HEK293 (cell line): ENCODE data around the gene SAMD14.

Source experiments
- CTCF ChIA-PET: fragments of 350-600 bp; formaldehyde crosslinking; extraction: SDS; loops from one replicate; lab custom pipeline; 2021; ENCODE audit warnings: antibody characterized with exemption; lab: Yijun Ruan, JAX
- POLR2A ChIA-PET: fragments of 300-600 bp; formaldehyde crosslinking; extraction: SDS; loops from one replicate; lab custom pipeline; 2020; ENCODE audit warnings: antibody characterized with exemption, inconsistent platforms; lab: Yijun Ruan, JAX
- H3K27ac ChIP-seq: fragments of 200-500 bp; sonication (Bioruptor generic); 2 replicates; pipeline ENCODE4 v1.5.1; 2014; ENCODE audit warnings: low read depth, low read length, control low read depth, inconsistent platforms; ENCODE audit errors: extremely low read depth
- H3K36me3 ChIP-seq, 2 experiments: fragments of 200-500 bp in 1 of 2; sonication (Bioruptor generic) in 1 of 2; 1 replicate in 1 of 2; 2 replicates in 1 of 2; pipeline ENCODE4 v1.5.1; 2014 to 2017; ENCODE audit warnings: inconsistent platforms in 2 of 2, low read length in 2 of 2; ENCODE audit not compliant: control insufficient read depth in 2 of 2, insufficient read depth in 1 of 2
- H3K4me1 ChIP-seq: fragments of 200-500 bp; sonication (Bioruptor generic); 2 replicates; pipeline ENCODE4 v1.5.1; 2014; ENCODE audit warnings: mild to moderate bottlenecking, low read length, inconsistent platforms; ENCODE audit not compliant: control insufficient read depth, insufficient read depth
- H3K4me3 ChIP-seq: 2 replicates; pipeline ENCODE4 v1.5.1; 2011; ENCODE audit warnings: low read depth, mild to moderate bottlenecking, control low read depth, low read length, moderate library complexity
- H3K9me3 ChIP-seq: fragments of 200-500 bp; sonication (Bioruptor generic); 2 replicates; pipeline ENCODE4 v1.5.1; 2014; ENCODE audit warnings: low read depth, low read length, inconsistent platforms; ENCODE audit not compliant: control insufficient read depth, insufficient read depth
- AEBP2 ChIP-seq: fragments of 450-650 bp; formaldehyde crosslinking; IDR thresholded peaks from 2 replicates; pipeline ENCODE4 v1.5.1; 2016; ENCODE audit warnings: missing biosample characterization, missing genetic modification characterization, borderline replicate concordance
- BCL11A ChIP-seq: fragments of 450-650 bp; formaldehyde crosslinking; IDR thresholded peaks from 2 replicates; pipeline ENCODE4 v1.5.1; 2016; ENCODE audit warnings: low read depth, missing biosample characterization, missing genetic modification characterization
- GFI1B ChIP-seq: fragments of 450-650 bp; formaldehyde crosslinking; IDR thresholded peaks from 2 replicates; pipeline ENCODE4 v1.5.1; 2016; ENCODE audit warnings: missing biosample characterization, missing genetic modification characterization
- GLIS2 ChIP-seq: fragments of 450-650 bp; formaldehyde crosslinking; IDR thresholded peaks from 2 replicates; pipeline ENCODE4 v1.5.1; 2016; ENCODE audit warnings: missing biosample characterization, missing genetic modification characterization
- HOXA7 ChIP-seq: sonication (generic); formaldehyde crosslinking; IDR thresholded peaks from 2 replicates; pipeline ENCODE4 v1.8.1; 2022; ENCODE audit warnings: missing genetic modification reagents, borderline replicate concordance
- HOXD13 ChIP-seq: sonication (generic); formaldehyde crosslinking; IDR thresholded peaks from 2 replicates; pipeline ENCODE4 v1.8.0; 2022; ENCODE audit warnings: missing genetic modification reagents, borderline replicate concordance
- IKZF3 ChIP-seq: fragments of 450-650 bp; IDR thresholded peaks from 2 replicates; pipeline ENCODE4 v1.5.0; 2018; ENCODE audit warnings: missing biosample characterization, mild to moderate bottlenecking, missing genetic modification characterization, moderate library complexity
- KLF16 ChIP-seq: fragments of 450-650 bp; formaldehyde crosslinking; IDR thresholded peaks from 2 replicates; pipeline ENCODE4 v1.5.1; 2017; ENCODE audit warnings: missing biosample characterization, missing genetic modification characterization
- KLF8 ChIP-seq: fragments of 450-650 bp; formaldehyde crosslinking; IDR thresholded peaks from 2 replicates; pipeline ENCODE4 v1.5.1; 2016; ENCODE audit warnings: missing biosample characterization, missing genetic modification characterization
- MYNN ChIP-seq: fragments of 450-650 bp; formaldehyde crosslinking; IDR thresholded peaks from 2 replicates; pipeline ENCODE4 v1.5.1; 2016; ENCODE audit warnings: missing biosample characterization, missing genetic modification characterization, borderline replicate concordance
- MZF1 ChIP-seq: fragments of 450-650 bp; formaldehyde crosslinking; IDR thresholded peaks from 2 replicates; pipeline ENCODE4 v1.5.1; 2017; ENCODE audit warnings: missing biosample characterization, missing genetic modification characterization, borderline replicate concordance
- REPIN1 ChIP-seq: fragments of 450-650 bp; formaldehyde crosslinking; IDR thresholded peaks from 2 replicates; pipeline ENCODE4 v1.5.1; 2017; ENCODE audit warnings: missing biosample characterization, missing genetic modification characterization, low read depth
- SP2 ChIP-seq: fragments of 450-650 bp; formaldehyde crosslinking; IDR thresholded peaks from 2 replicates; pipeline ENCODE4 v1.5.1; 2016; ENCODE audit warnings: missing biosample characterization, missing genetic modification characterization
- WT1 ChIP-seq: fragments of 450-650 bp; formaldehyde crosslinking; IDR thresholded peaks from 2 replicates; pipeline ENCODE4 v1.5.1; 2016; ENCODE audit warnings: missing biosample characterization, missing genetic modification characterization
- YY1 ChIP-seq: fragments of 450-650 bp; formaldehyde crosslinking; IDR thresholded peaks from 2 replicates; pipeline ENCODE4 v1.5.1; 2018; ENCODE audit warnings: missing biosample characterization, missing genetic modification characterization
- ZIC2 ChIP-seq: fragments of 450-650 bp; formaldehyde crosslinking; IDR thresholded peaks from 2 replicates; pipeline ENCODE4 v1.5.1; 2016; ENCODE audit warnings: missing biosample characterization, missing genetic modification characterization
- ZNF148 ChIP-seq: fragments of 450-650 bp; formaldehyde crosslinking; IDR thresholded peaks from 2 replicates; pipeline ENCODE4 v1.5.0; 2017; ENCODE audit warnings: missing biosample characterization, missing genetic modification characterization, borderline replicate concordance
- ZNF169 ChIP-seq: fragments of 450-650 bp; formaldehyde crosslinking; IDR thresholded peaks from 2 replicates; pipeline ENCODE4 v1.5.1; 2016; ENCODE audit warnings: missing biosample characterization, missing genetic modification characterization
- ZNF174 ChIP-seq: fragments of 450-650 bp; formaldehyde crosslinking; IDR thresholded peaks from 2 replicates; pipeline ENCODE4 v1.5.0; 2017; ENCODE audit warnings: missing biosample characterization, mild to moderate bottlenecking, missing genetic modification characterization
- ZNF24 ChIP-seq: fragments of 450-650 bp; formaldehyde crosslinking; IDR thresholded peaks from 2 replicates; pipeline ENCODE4 v1.5.1; 2016; ENCODE audit warnings: missing biosample characterization, missing genetic modification characterization
- ZNF274 ChIP-seq, 2 experiments: fragments of 200-500 bp in 1 of 2; fragments of 450-650 bp in 1 of 2; sonication (Bioruptor generic) in 1 of 2; formaldehyde crosslinking in 1 of 2; IDR thresholded peaks; 2 replicates each; pipeline versions ENCODE4 v1.5.1 to v1.6.1; 2014 to 2016; ENCODE audit warnings: borderline replicate concordance in 1 of 2, inconsistent platforms in 1 of 2, low read length in 1 of 2, missing biosample characterization in 1 of 2, missing genetic modification characterization in 1 of 2
- ZNF311 ChIP-seq: fragments of 450-650 bp; formaldehyde crosslinking; IDR thresholded peaks from 2 replicates; pipeline ENCODE4 v1.5.1; 2017; ENCODE audit warnings: missing biosample characterization, missing genetic modification characterization, borderline replicate concordance
- ZNF37A ChIP-seq: fragments of 450-650 bp; IDR thresholded peaks from 2 replicates; pipeline ENCODE4 v1.5.1; 2018; ENCODE audit warnings: missing biosample characterization, missing genetic modification characterization
- ZNF423 ChIP-seq: fragments of 450-650 bp; formaldehyde crosslinking; IDR thresholded peaks from 2 replicates; pipeline ENCODE4 v1.5.1; 2016; ENCODE audit warnings: missing biosample characterization, missing genetic modification characterization
- ZNF426 ChIP-seq: fragments of 450-650 bp; formaldehyde crosslinking; IDR thresholded peaks from 2 replicates; pipeline ENCODE4 v1.5.1; 2017; ENCODE audit warnings: missing biosample characterization, missing genetic modification characterization, mild to moderate bottlenecking, inconsistent platforms, moderate library complexity
- ZNF521 ChIP-seq: fragments of 450-650 bp; formaldehyde crosslinking; IDR thresholded peaks from 2 replicates; pipeline ENCODE4 v1.5.1; 2017; ENCODE audit warnings: missing biosample characterization, mild to moderate bottlenecking, missing genetic modification characterization
- ZNF549 ChIP-seq: fragments of 450-650 bp; IDR thresholded peaks from 2 replicates; pipeline ENCODE4 v1.5.1; 2018; ENCODE audit warnings: missing biosample characterization, missing genetic modification characterization, mild to moderate bottlenecking, inconsistent platforms, moderate library complexity
- ZNF600 ChIP-seq: fragments of 450-650 bp; formaldehyde crosslinking; IDR thresholded peaks from 2 replicates; pipeline ENCODE4 v1.5.1; 2016; ENCODE audit warnings: missing biosample characterization, missing genetic modification characterization
- ZNF626 ChIP-seq: fragments of 450-650 bp; sonication (Bioruptor Pico); formaldehyde crosslinking; IDR thresholded peaks from 2 replicates; pipeline ENCODE4 v1.5.1; 2018; ENCODE audit warnings: missing biosample characterization, missing genetic modification characterization, inconsistent platforms
- ZNF664 ChIP-seq: fragments of 450-650 bp; formaldehyde crosslinking; IDR thresholded peaks from 2 replicates; pipeline ENCODE4 v1.5.1; 2016; ENCODE audit warnings: missing biosample characterization, missing genetic modification characterization
- ZSCAN30 ChIP-seq: fragments of 450-650 bp; IDR thresholded peaks from 2 replicates; pipeline ENCODE4 v1.5.1; 2018; ENCODE audit warnings: missing biosample characterization, mild to moderate bottlenecking, missing genetic modification characterization, moderate library complexity
- TF ChIP-seq, protein P1 (sequence below): fragments of 450-650 bp; formaldehyde crosslinking; IDR thresholded peaks from 2 replicates; pipeline ENCODE4 v1.5.1; 2016; ENCODE audit warnings: missing biosample characterization, missing genetic modification characterization
- TF ChIP-seq, protein P2 (sequence below): fragments of 450-650 bp; formaldehyde crosslinking; optimal IDR thresholded peaks from 2 replicates; pipeline ENCODE3; 2016; ENCODE audit warnings: missing biosample characterization, mild to moderate bottlenecking, missing genetic modification characterization

SAMD14 gene

GRCh38 chr17:50133028-50133768, 3.2 kb upstream of the SAMD14 start:
- ChIA-PET POLR2A (no interaction called here), CTCF (interaction anchor here (1.0 to 3.1 kb wide), 5 partner anchors 10 to 38 kb away, joined by 3 to 15 read pairs (median 4); partner anchors contain the start of gene PDK2)
- Histone ChIP-seq H3K36me3 (peaks cover 10 to 50% of the 10 kb centered on the region in 2 experiments), H3K9me3 (no peaks in the 10 kb centered on the region), H3K4me3 (no peak overlapping the region), H3K4me1 (no peaks in the 10 kb centered on the region), H3K27ac (no peak overlapping the region)
- no peak for TF ChIP-seq ZNF24
- TF ChIP-seq, protein P1, sequence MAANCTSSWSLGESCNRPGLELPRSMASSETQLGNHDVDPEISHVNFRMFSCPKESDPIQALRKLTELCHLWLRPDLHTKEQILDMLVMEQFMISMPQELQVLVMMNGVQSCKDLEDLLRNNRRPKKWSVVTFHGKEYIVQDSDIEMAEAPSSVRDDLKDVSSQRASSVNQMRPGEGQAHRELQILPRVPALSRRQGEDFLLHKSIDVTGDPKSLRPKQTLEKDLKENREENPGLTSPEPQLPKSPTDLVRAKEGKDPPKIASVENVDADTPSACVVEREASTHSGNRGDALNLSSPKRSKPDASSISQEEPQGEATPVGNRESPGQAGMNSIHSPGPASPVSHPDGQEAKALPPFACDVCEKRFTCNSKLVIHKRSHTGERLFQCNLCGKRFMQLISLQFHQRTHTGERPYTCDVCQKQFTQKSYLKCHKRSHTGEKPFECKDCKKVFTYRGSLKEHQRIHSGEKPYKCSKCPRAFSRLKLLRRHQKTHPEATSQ (tag by site-specific recombination): no peak
- TF ChIP-seq HOXA7 (CRISPR knock-in tag): no peak
- no peak for TF ChIP-seq ZNF423 (tag by site-specific recombination)
- peak; percentile 49; the same call in 1 of the 2 replicates for TF ChIP-seq GLIS2
- TF ChIP-seq SP2 (tag by site-specific recombination): peak; percentile 20; the same call in 1 of the 2 replicates
- TF ChIP-seq IKZF3 (tag by site-specific recombination): peak; percentile 23; the same call in 1 of the 2 replicates
- no peak for TF ChIP-seq ZNF148 (tag by site-specific recombination)
- TF ChIP-seq ZNF426 (tag by site-specific recombination): no peak
- TF ChIP-seq ZNF549 (tag by site-specific recombination): no peak
- TF ChIP-seq MYNN (tag by site-specific recombination): no peak
- no peak for TF ChIP-seq ZNF626 (tag by site-specific recombination)
- TF ChIP-seq BCL11A (tag by site-specific recombination): no peak
- TF ChIP-seq KLF8 (tag by site-specific recombination): 0 out of 2 replicates have a peak, but pooled peaks have one; percentile 17
- no peak for TF ChIP-seq YY1
- TF ChIP-seq, protein P2, sequence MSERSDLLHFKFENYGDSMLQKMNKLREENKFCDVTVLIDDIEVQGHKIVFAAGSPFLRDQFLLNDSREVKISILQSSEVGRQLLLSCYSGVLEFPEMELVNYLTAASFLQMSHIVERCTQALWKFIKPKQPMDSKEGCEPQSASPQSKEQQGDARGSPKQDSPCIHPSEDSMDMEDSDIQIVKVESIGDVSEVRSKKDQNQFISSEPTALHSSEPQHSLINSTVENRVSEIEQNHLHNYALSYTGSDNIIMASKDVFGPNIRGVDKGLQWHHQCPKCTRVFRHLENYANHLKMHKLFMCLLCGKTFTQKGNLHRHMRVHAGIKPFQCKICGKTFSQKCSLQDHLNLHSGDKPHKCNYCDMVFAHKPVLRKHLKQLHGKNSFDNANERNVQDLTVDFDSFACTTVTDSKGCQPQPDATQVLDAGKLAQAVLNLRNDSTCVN: no peak
- TF ChIP-seq ZNF600: peak; percentile 45; the same call in 1 of the 2 replicates
- TF ChIP-seq ZNF311 (tag by site-specific recombination): no peak
- no peak for TF ChIP-seq HOXD13 (CRISPR knock-in tag)
- TF ChIP-seq AEBP2: no peak
- TF ChIP-seq ZSCAN30: no peak
- peak; percentile 20; the same call in 1 of the 2 replicates for TF ChIP-seq ZIC2 (tag by site-specific recombination)
- no peak for TF ChIP-seq ZNF521 (tag by site-specific recombination)
- TF ChIP-seq ZNF174 (tag by site-specific recombination): no peak
- TF ChIP-seq KLF16 (tag by site-specific recombination): no peak
- no peak for TF ChIP-seq WT1
- no peak for TF ChIP-seq ZNF664
- no peak for TF ChIP-seq ZNF37A
- no peak for TF ChIP-seq ZNF169
- no peak for TF ChIP-seq MZF1 (tag by site-specific recombination)
- no peak for TF ChIP-seq REPIN1 (tag by site-specific recombination)
- no peak for TF ChIP-seq ZNF274 (IDR thresholded peaks at IDR 0.05; ENCODE audit: low read length)
- no peak for TF ChIP-seq ZNF274 (tag by site-specific recombination; IDR thresholded peaks at IDR 0.05; ENCODE audit: borderline replicate concordance)
- TF ChIP-seq GFI1B (tag by site-specific recombination): no peak
